ENCODE measurements around the gene TP53.
"Not testable (repeated sequence)": the region's sequence is repeated elsewhere in the genome, so short reads cannot be mapped to it uniquely, and the experiment has no call there.

Gene TP53

GRCh38 chr17:7629939-7630571 is 57.2 kb downstream of the TP53 start, which contains the start of gene SHBG:
TSS of gene SHBG (plus strand) at chr17:7630135. CDS start at chr17:7630173, 38 bp downstream.
- no peak for DNase-seq

GRCh38 chr17:7627250-7628121 is 59.8 kb downstream of the TP53 start, which contains the start of gene SAT2:
TSS of gene SAT2 (minus strand) at chr17:7627821. CDS start at chr17:7627635, 186 bp downstream.
- peak; percentile 79 for DNase-seq

DNA sequence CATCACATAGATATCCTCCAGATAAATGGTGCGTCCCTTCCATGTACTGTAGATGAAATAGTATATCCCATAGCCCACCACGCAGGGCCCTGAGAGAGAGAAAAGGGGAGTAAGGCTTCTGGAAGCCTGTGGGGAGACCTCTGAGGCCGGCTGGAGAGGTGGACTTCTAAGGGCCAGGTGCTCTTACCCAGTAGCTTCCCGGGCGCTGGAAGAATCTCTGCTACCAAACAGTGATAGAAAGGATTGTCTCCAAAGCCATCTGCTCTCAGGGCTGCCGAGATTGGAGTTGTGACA is 60.4 kb downstream of the TP53 start:
- DNase-seq = no peak

DNA sequence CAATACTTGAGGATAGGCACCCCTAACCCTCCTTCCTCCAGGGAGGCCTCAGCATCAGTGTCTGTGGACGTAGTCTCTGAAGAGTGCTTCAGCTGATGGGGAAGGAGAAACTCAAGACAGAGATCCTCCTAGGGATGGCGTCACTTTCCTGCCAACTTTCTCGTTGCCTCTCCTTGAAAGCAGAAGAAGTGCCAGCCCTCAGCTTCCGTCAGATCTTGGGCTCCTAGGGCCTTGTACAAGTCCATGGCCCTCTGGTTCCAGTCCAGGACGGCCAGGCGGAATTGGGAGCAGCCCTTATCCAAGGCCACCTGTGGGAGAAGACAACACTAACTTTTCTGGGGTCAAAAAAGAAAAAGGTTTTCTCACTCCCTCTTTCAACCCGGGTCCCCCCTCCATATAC is 61.0 kb downstream of the TP53 start:
- no peak for DNase-seq

DNA sequence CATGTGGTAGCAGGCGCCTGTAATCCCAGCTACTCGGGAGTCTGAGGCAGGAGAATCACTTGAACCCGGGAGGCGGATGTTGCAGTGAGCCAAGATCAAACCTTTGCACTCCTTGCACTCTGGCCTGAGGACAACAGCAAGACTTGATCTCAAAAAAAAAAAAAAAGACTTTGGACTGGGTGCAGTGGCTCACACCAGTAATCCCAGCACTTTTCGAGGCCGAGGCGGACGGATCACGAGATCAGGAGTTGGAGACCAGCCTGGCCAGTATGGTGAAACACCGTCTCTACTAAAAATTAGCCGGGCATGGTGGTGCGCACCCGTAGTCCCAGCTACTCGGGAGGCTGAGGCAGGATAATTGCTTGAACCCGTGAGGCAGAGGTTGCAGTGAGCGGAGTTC is 61.5 kb downstream of the TP53 start:
- not testable (repeated sequence) for DNase-seq

DNA sequence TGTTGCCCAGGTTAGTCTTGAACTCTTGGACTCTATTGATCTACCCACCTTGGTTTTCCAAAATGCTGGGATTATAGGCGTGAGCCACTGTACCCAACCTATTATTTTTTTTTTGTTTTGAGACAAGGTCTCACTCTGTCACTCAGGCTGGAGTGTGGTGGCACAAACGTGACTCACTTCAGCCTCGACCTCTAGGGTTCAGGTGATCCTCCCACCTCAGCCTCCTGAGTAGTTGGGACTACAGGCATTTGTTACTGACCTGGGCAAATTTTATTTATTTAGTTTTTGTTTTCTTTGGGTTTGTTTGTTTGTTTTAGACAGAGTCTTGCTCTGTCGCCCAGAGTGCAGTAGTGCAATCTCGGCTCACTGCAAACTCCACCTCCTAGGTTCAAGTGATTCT is 63.6 kb downstream of the TP53 start:
- no peak for DNase-seq

DNA sequence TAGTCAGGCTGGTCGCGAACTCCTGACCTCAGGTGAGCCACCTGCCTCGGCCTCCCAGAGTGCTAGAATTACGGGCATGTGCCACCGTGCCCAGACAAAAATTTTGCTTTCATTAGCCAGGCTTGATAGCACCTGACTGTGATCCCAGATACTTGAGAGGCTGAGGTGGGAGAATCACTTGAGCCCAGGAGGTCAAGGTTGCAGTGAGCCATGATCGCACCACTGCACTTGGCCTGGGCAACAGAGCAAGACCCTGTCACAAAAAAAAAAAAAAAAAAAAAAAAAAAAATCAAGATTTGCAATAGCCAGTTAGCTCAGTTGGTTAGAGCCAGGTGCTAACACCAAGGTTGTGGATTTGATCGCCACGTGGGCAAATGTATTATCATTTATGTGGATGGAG is 66.5 kb downstream of the TP53 start:
- DNase-seq = no peak

DNA sequence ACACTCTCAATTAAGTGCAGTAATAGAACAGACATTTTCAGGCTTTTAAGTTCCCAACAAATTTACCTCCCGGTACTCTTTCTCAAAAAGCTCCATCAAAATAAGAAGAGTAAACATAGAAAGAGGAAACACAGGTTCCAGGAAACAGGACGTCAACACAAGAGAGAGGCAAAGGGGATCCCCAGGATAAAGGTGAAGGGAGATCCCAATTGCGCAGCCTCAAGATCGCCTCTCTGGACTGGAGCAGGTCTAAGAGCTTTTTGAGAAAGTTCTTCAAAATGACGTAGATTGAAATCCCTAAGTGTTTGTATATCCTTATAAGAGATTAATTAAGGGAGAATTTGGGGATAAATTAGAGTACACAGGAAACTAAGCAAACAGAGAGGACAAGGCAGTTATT is 68.7 kb downstream of the TP53 start:
- no peak for DNase-seq

Data from stimulated activated CD4-positive, alpha-beta T cell treated with anti-CD3 and anti-CD28 coated beads, Interleukin-12 subunit alpha, Interleukin-12 subunit beta, amount 100 ng/mL, for 4 hours (primary cell).